DMS 273 (cell line): Measurements from ENCODE around the gene IKZF4.

Experiments used
- DNase-seq: peaks from one replicate; lab custom pipeline; 2025; ENCODE audit not compliant: unreplicated experiment; lab: John Stamatoyannopoulos, UW

Gene IKZF4

DNA sequence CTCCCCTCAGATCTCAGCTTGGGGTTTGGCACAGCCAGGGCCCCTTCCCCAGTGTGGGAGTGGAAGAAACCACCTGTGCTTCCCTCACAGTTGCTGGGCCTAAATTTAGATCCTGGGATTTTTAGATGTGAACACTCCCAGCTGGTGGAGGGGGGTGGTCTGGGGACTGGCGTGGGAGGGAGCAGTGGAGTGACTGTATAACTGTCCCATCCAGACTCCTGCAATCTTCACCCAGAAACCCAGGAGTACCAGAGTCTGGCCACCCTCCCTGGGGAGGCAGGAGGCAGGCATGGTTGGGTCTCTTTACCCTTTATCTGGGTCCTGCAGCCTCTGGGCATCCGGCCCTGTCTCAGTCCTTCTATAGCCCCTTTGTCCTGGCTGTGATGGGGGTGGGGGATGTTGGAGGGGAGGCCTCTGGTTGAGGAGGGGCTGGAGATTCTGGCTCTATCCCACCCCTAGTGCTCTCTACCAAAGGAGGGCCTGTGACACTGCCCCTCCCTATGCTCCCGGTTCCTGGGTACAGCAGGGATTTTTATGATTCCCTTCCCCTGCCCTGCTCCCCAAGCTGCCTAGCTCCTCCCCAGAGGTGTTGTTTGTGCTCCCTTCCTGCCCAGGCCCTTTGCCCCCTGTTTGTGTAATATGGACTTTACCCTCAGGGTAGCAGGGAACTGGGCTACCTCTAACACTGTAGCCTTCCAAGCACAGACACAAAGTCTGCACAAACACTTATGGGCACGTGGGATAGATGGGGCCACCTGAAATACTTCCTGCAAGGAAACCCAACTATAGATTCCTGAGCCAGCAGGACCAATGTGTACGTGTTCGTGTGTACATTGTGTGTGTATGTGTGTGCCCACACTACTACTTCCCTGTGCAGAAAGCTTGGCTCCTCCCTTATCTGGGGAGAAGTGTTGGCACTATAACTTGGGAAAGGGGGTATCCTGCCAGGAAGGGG is 60.8 kb downstream of the IKZF4 start:
- no peak for DNase-seq

GRCh38 chr12:56082382-56082781 is 61.5 kb downstream of the IKZF4 start:
- DNase-seq, result no peak

DNA sequence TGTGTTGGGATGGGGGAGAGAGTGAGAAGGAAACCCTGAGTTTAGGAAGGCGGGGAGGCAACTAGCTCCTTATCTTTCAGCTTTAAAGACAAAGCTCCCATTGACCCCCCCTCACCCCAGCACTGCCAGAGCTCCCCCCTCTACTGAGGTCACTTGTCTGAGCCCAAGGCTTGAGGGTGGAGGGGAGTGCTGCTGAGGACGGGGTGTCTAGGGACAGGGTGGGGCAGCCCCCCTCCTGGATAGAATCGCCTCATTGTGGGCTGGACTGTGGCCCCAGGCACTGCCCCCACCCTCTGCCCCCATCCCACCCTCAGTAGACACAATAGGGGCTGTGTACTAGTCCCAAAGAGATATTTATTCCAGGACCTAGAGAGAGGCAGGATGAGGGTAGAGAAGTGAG is 62.1 kb downstream of the IKZF4 start:
- DNase-seq, result no peak

DNA sequence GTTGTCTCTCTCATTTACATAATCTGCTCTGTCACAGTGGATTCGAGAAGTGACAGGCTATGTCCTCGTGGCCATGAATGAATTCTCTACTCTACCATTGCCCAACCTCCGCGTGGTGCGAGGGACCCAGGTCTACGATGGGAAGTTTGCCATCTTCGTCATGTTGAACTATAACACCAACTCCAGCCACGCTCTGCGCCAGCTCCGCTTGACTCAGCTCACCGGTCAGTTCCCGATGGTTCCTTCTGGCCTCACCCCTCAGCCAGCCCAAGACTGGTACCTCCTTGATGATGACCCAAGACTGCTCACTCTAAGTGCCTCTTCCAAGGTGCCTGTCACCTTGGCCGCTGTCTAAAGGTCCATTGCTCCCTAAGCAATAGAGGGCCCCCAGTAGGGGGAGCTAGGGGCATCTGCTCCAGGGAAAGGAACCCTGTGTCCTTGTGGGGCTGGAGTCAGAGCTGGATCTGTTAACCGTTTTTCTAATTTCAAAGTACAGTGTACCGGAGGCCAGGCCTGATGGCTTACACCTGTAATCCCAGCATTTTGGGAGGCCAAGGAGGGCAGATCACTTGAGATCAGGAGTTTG is 64.2 kb downstream of the IKZF4 start:
- DNase-seq, result peak; percentile 66

DNA sequence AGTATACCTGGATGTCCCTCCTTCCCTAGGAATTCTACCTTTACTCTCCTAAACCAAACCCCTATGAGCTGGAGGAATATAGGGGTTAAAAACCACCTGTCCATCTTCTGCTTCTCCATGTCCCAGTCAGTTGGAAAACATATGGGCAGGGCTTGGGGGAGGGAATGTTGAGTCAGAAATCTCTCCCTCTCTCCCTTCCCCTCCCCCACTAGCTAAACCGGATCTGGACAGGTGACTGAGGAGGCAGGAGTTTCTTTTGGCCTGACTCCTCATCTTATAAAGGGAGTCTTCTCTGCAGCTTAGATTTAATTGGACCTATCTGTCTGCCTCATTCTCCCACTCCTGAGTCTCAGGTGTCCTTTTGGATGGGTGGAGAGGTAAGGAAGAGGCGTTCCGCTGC is 65.3 kb downstream of the IKZF4 start:
- DNase-seq, result no peak

GRCh38 chr12:56086608-56087007 is 65.8 kb downstream of the IKZF4 start:
- DNase-seq, result no peak

- peak; percentile 10 for DNase-seq
Observed at GRCh38 chr12:56087220-56087619, 66.4 kb downstream of the IKZF4 start.
